Measurements from ENCODE around the gene TMEM154. TPM values are rescaled to one million over a fixed set of nuclear protein-coding genes. Genes with fewer than 3 reads are reported as not detected.

Gene TMEM154
- total RNA-seq, 1 donor from 2014 or later = 19.6 TPM

DNA sequence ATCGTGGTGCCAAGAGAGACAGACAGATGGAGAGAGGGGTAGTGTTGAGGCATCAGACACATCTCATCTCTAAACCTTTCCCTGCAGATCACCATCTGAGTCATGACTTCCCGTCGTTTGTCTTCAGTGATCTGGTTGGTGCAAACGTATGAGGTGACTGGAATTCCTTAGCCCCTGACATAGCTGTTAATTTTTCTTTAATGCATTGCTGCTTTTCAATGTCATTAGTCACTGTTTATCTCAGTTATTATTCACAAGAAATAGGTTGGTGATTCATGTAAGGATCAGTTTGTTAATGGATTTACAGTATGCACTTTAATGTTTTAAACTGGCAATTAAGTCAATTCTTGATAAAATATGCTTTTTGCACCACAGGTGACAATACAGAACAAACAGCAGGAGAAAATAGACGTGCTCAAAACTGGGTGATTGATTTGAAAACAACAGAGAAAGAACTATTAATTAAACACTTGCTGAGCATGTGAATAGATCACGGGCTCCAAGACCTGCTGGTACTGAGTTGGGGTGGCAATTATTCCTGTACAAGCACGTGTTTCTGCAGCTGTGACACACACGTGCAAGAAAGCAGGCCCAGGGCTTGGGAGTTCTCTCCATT is 1.3 kb upstream of the TMEM154 start:
- Histone ChIP-seq H3K9me3 (no peaks in the 10 kb centered on the region), H3K4me1 (peaks cover 18% of the 10 kb centered on the region), H3K4me3 (no peak overlapping the region), H3K27me3 (ENCODE audit: low read depth) (no peaks in the 10 kb centered on the region), H3K27ac (no peak overlapping the region), H3K36me3 (no peaks in the 10 kb centered on the region)
- intact Hi-C loops (cut with DNase I) = no loop called here
- DNase-seq (no peak), ATAC-seq (no peak)
- TF ChIP-seq CTCF (IDR thresholded peaks at IDR 0.05) = no peak

- no peak overlapping the region for H3K27ac ChIP-seq
- no peaks in the 10 kb centered on the region for H3K27me3 ChIP-seq (ENCODE audit: low read depth)
- intact Hi-C loops (cut with DNase I) = no loop called here
- DNase-seq = no peak
- H3K4me3 ChIP-seq = peak overlapping the region; percentile 61
- no peaks in the 10 kb centered on the region for H3K9me3 ChIP-seq
- H3K4me1 ChIP-seq = peaks cover 18% of the 10 kb centered on the region
- no peak for ATAC-seq
- H3K36me3 ChIP-seq = no peaks in the 10 kb centered on the region
- TF ChIP-seq CTCF (IDR thresholded peaks at IDR 0.05) = no peak
Observed at GRCh38 chr4:152678841-152679240, 956 bp downstream of the TMEM154 start.

DNA sequence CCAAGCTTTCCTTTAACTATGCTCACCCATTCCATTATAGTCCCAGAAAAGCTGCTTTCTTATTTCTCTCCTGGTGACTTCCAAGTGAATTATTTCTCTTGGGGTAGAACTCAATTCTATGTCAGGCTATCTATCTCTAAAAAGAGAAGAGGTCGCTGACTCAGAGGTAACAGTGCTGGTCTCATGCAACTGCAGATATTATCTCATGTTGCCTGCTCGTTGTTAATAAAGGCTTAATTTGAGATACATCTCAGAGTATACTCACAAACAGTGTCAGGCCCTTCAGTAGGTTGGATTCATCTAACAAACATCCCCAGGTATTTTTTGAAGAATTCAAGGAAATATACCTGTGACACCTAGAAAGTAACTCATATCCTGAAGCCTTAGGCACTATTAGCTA is 2.7 kb downstream of the TMEM154 start:
- TF ChIP-seq CTCF (IDR thresholded peaks at IDR 0.05) = no peak

DNA sequence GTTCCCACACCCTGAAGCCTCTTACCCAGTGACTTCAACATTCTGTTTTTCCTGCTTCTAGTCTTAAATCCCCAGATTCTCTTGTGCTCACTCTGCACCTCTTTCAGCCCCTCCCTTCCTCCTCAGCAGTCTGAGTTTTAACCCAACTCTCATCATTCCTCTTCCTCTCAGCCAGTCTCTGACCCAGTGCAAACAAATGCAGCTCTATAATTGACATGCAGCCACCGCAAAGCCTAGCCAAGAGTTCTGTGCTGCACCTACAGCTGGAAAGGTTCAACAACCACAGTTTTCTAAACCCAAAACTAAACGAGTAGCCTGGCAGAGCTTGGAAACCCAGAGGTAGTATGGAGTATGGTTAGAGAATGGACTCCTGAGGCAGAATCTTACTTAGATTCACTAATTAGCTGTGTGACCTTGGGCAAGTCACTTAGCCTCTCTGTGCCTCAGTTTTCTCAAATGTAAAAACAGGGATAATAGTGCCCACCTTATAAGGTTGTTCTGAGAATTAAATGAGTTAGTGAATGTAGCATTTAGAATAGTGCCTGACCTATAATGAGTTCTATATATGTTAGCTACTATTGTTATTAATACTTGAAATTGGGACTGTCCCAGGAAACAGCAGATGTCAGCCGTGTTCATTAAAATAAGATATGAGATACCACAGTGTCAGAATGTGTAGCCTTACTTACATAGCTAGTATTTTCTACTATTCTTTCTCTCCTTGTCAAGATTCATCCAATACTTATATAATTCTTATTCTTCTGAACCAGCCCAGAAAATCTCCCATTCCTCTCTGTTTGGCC is 3.5 kb downstream of the TMEM154 start:
- no peak overlapping the region for H3K4me3 ChIP-seq
- peaks cover 18% of the 10 kb centered on the region for H3K4me1 ChIP-seq
- no peaks in the 10 kb centered on the region for H3K36me3 ChIP-seq
- no peaks in the 10 kb centered on the region for H3K27me3 ChIP-seq (ENCODE audit: low read depth)
- H3K27ac ChIP-seq = no peak overlapping the region
- ATAC-seq (no peak), DNase-seq (no peak)
- intact Hi-C loops (cut with DNase I) = no loop called here
- TF ChIP-seq CTCF (IDR thresholded peaks at IDR 0.05) = no peak
- H3K9me3 ChIP-seq = no peaks in the 10 kb centered on the region

More for the DNA sequence above, 2.7 kb downstream of the TMEM154 start:
- intact Hi-C loops (cut with DNase I) = no loop called here
- H3K36me3 ChIP-seq = no peaks in the 10 kb centered on the region
- H3K9me3 ChIP-seq = no peaks in the 10 kb centered on the region
- no peak overlapping the region for H3K27ac ChIP-seq
- peaks cover 18% of the 10 kb centered on the region for H3K4me1 ChIP-seq
- DNase-seq = no peak
- ATAC-seq = no peak
- no peak overlapping the region for H3K4me3 ChIP-seq
- no peaks in the 10 kb centered on the region for H3K27me3 ChIP-seq (ENCODE audit: low read depth)

- intact Hi-C loops (cut with DNase I) = no loop called here
- DNase-seq (no peak), ATAC-seq (no peak)
- no peaks in the 10 kb centered on the region for H3K27me3 ChIP-seq (ENCODE audit: low read depth)
- no peak for TF ChIP-seq CTCF (IDR thresholded peaks at IDR 0.05)
- no peaks in the 10 kb centered on the region for H3K9me3 ChIP-seq
- no peak overlapping the region for H3K27ac ChIP-seq
- H3K4me1 ChIP-seq = peaks cover 6% of the 10 kb centered on the region
- no peak overlapping the region for H3K4me3 ChIP-seq
- H3K36me3 ChIP-seq = no peaks in the 10 kb centered on the region
Observed at GRCh38 chr4:152674359-152674758, 5.4 kb downstream of the TMEM154 start.
